Loucy (cell line): ENCODE results near the gene TMEM163.

Experiments
- CTCF ChIP-seq: fragments of 200-600 bp; sonication (generic); conservative IDR thresholded peaks from 2 replicates; pipeline ENCODE4 v1.5.1; 2014; ENCODE audit warnings: mild to moderate bottlenecking, antibody characterized with exemption, low read length
- EZH2phosphoT487 ChIP-seq: fragments of 200-600 bp; IDR thresholded peaks from 2 replicates; pipeline ENCODE4 v1.6.1; 2018; ENCODE audit warnings: antibody characterized with exemption, mild to moderate bottlenecking, moderate library complexity, borderline replicate concordance

- TF ChIP-seq CTCF (no peak), EZH2phosphoT487 (no peak)
Observed at GRCh38 chr2:134648586-134648985, 70.2 kb downstream of the TMEM163 start.
